ENCODE data around the gene ANKRD40. TPM values are rescaled to one million over a fixed set of nuclear protein-coding genes. Genes with fewer than 3 reads are reported as not detected.

The ANKRD40 gene
- 62.0 and 64.0 TPM in 2 replicates for total RNA-seq
- long read RNA-seq, full-length matches to known transcripts, result 3 of 6 reads
- long read RNA-seq, partial matches to known transcripts, result 0 of 6 reads
- long read RNA-seq, other reads (novel, unspliced or antisense), result 3 of 6 reads

- no peak for TF ChIP-seq CTCF (conservative IDR thresholded peaks at IDR 0.05)
- Mint-ChIP-seq H3K4me3 (peak within 1 kb of the TSS; percentile 97), H3K4me1 (peaks cover 43% of the 10 kb centered on the region), H3K36me3 (ENCODE audit: low read depth) (peaks cover 6% of the 10 kb centered on the region), H3K9me3 (no peaks in the 10 kb centered on the region), H3K27ac (ENCODE audit: unreplicated experiment) (peak within 1 kb of the TSS; percentile 99), H3K27me3 (ENCODE audit: low read depth) (no peaks in the 10 kb centered on the region)
- peak; percentile 82 for DNase-seq (ENCODE audit: low read depth, low spot score)
Measured at GRCh38 chr17:50707289-50708049, at the start of gene ANKRD40. Gene ANKRD40, minus strand, starts transcription at chr17:50707914. Its CDS starts 260 bp downstream, at chr17:50707654.

GRCh38 chr17:50754521-50754920, 46.8 kb upstream of the ANKRD40 start:
- H3K27ac Mint-ChIP-seq (ENCODE audit: unreplicated experiment), result no peak overlapping the region
- H3K4me1 Mint-ChIP-seq, result no peaks in the 10 kb centered on the region
- H3K9me3 Mint-ChIP-seq, result no peaks in the 10 kb centered on the region

GRCh38 chr17:50749245-50749644, 41.5 kb upstream of the ANKRD40 start:
- Mint-ChIP-seq H3K4me3 (no peak overlapping the region), H3K36me3 (ENCODE audit: low read depth) (peaks cover 9% of the 10 kb centered on the region), H3K27me3 (ENCODE audit: low read depth) (no peaks in the 10 kb centered on the region), H3K27ac (ENCODE audit: unreplicated experiment) (no peak overlapping the region), H3K4me1 (no peaks in the 10 kb centered on the region), H3K9me3 (no peaks in the 10 kb centered on the region)
- TF ChIP-seq CTCF (conservative IDR thresholded peaks at IDR 0.05), result no peak
- no peak for DNase-seq (ENCODE audit: low read depth, low spot score)

More at GRCh38 chr17:50754521-50754920, 46.8 kb upstream of the ANKRD40 start:
- no peak overlapping the region for H3K4me3 Mint-ChIP-seq
- H3K36me3 Mint-ChIP-seq (ENCODE audit: low read depth), result peaks cover 5% of the 10 kb centered on the region
- no peaks in the 10 kb centered on the region for H3K27me3 Mint-ChIP-seq (ENCODE audit: low read depth)
- TF ChIP-seq CTCF (conservative IDR thresholded peaks at IDR 0.05), result no peak
- DNase-seq (ENCODE audit: low read depth, low spot score), result no peak

- Mint-ChIP-seq H3K27me3 (ENCODE audit: low read depth) (no peaks in the 10 kb centered on the region), H3K36me3 (ENCODE audit: low read depth) (peaks cover 25% of the 10 kb centered on the region), H3K9me3 (no peaks in the 10 kb centered on the region), H3K27ac (ENCODE audit: unreplicated experiment) (no peak overlapping the region), H3K4me3 (no peak overlapping the region), H3K4me1 (no peaks in the 10 kb centered on the region)
- no peak for TF ChIP-seq CTCF (conservative IDR thresholded peaks at IDR 0.05)
- DNase-seq (ENCODE audit: low read depth, low spot score), result no peak
Measured at GRCh38 chr17:50745631-50746030, 37.9 kb upstream of the ANKRD40 start.

- no peaks in the 10 kb centered on the region for H3K27me3 Mint-ChIP-seq (ENCODE audit: low read depth)
- H3K27ac Mint-ChIP-seq (ENCODE audit: unreplicated experiment), result no peak overlapping the region
- no peaks in the 10 kb centered on the region for H3K9me3 Mint-ChIP-seq
- DNase-seq (ENCODE audit: low read depth, low spot score), result no peak
- TF ChIP-seq CTCF (conservative IDR thresholded peaks at IDR 0.05), result no peak
- H3K4me3 Mint-ChIP-seq, result no peak overlapping the region
- H3K4me1 Mint-ChIP-seq, result peaks cover 5% of the 10 kb centered on the region
- H3K36me3 Mint-ChIP-seq (ENCODE audit: low read depth), result peaks cover 19% of the 10 kb centered on the region
Measured at GRCh38 chr17:50739098-50739497, 31.4 kb upstream of the ANKRD40 start.

All from neural crest cell (in vitro differentiated cells).